RWPE1 (cell line): ENCODE data around the gene TRAFD1.
A peak's percentile ranks its signal among the peaks of the same experiment; 100 is the strongest.

Source experiments
- CTCF ChIA-PET: fragments of 350-600 bp; sonication (Branson Sonifier 250); formaldehyde crosslinking; extraction: SDS; loops from one replicate; lab custom pipeline; 2021; lab: Yijun Ruan, JAX
- POLR2A ChIA-PET: fragments of 400-600 bp; formaldehyde crosslinking; extraction: SDS; loops from one replicate; lab custom pipeline; 2020; ENCODE audit warnings: antibody characterized with exemption; ENCODE audit not compliant: low non-redundant PET; lab: Yijun Ruan, JAX
- DNase-seq: peaks from one replicate; pipeline ENCODE4 v3.0.0; 2012; ENCODE audit warnings: low spot score
- H3K27ac ChIP-seq: fragments of 450-650 bp; 2 replicates; pipeline ENCODE4 v1.5.1; 2017
- TF ChIP-seq, protein P1 (sequence below): fragments of 450-650 bp; conservative IDR thresholded peaks from 2 replicates; pipeline ENCODE4 v1.5.1; 2017; ENCODE audit warnings: low read depth, mild to moderate bottlenecking

The TRAFD1 gene

DNA sequence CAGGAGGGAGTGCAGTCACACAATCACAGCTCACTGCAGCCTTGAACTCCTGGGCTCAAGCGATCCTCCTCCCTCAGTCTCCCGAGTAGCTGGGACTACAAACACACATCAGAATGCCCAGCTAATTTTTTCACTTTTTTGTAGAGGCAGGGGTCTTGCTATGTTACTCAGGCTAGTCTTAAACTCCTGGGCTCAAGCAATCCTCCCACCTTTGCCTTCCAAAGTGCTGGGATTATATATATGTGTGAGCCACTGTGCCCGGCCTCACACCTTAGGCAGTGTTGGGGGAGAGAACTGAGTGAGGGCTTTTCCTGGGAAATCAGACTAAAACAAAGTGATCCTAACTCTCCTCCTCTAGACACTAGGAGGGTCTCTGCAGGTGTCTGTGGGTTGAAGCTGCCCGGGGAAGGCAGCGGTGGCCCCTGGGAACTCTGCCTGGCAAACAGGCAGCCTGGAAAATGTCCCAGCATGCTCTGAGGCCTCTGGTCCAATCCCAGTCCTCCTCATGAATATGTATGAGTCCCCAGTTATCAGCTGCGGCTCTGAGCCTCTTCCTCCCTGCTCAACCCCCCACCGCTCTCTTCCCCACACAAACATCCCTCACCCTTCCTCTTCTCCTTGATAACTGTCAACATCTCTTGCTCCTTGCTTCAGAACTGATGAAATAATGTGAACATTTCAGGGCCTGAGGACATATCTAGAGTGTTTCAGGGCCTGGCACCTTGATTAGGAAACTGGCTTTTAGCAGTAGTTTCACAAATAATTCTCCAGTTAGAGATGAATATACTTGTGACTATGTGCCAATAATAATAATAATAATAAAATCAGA is 8.9 kb upstream of the TRAFD1 start:
- DNase-seq, result no peak
- TF ChIP-seq, protein P1, sequence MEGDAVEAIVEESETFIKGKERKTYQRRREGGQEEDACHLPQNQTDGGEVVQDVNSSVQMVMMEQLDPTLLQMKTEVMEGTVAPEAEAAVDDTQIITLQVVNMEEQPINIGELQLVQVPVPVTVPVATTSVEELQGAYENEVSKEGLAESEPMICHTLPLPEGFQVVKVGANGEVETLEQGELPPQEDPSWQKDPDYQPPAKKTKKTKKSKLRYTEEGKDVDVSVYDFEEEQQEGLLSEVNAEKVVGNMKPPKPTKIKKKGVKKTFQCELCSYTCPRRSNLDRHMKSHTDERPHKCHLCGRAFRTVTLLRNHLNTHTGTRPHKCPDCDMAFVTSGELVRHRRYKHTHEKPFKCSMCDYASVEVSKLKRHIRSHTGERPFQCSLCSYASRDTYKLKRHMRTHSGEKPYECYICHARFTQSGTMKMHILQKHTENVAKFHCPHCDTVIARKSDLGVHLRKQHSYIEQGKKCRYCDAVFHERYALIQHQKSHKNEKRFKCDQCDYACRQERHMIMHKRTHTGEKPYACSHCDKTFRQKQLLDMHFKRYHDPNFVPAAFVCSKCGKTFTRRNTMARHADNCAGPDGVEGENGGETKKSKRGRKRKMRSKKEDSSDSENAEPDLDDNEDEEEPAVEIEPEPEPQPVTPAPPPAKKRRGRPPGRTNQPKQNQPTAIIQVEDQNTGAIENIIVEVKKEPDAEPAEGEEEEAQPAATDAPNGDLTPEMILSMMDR, result no peak
- ChIA-PET CTCF (no interaction called here), POLR2A (interaction anchor here (1.5 kb wide), 1 partner anchor 9 kb away, joined by 7 read pairs; the partner anchor contains the start of gene TRAFD1)
- peak overlapping the region; percentile 48 for H3K27ac ChIP-seq

DNA sequence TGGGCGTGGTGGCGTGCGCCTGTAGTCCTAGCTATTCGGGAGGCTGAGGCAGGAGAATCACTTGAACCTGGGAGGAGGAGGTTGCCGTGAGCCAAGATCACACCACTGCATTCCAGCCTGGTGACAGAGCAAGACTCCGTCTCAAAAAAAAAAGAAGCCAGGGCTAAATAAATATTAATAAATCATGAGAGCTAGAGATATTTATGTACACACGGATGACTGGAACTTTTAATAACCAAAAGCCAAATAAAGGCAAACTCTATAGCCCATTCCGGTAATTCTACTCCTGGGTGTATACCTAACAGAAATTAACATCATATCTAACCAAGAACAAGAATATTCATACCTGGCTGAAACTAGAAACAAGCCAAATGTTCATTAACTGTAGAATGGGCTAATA is 7.7 kb upstream of the TRAFD1 start:
- no peak for DNase-seq
- ChIA-PET CTCF (no interaction called here), POLR2A (interaction anchor here (0.6 to 1.5 kb wide), 2 partner anchors 8 to 138 kb away, joined by 4 to 7 read pairs; partner anchors contain the start of gene TRAFD1)
- H3K27ac ChIP-seq, result peak overlapping the region; percentile 28; the same call in 1 of the 2 replicates
- TF ChIP-seq, protein P1, result no peak

DNA sequence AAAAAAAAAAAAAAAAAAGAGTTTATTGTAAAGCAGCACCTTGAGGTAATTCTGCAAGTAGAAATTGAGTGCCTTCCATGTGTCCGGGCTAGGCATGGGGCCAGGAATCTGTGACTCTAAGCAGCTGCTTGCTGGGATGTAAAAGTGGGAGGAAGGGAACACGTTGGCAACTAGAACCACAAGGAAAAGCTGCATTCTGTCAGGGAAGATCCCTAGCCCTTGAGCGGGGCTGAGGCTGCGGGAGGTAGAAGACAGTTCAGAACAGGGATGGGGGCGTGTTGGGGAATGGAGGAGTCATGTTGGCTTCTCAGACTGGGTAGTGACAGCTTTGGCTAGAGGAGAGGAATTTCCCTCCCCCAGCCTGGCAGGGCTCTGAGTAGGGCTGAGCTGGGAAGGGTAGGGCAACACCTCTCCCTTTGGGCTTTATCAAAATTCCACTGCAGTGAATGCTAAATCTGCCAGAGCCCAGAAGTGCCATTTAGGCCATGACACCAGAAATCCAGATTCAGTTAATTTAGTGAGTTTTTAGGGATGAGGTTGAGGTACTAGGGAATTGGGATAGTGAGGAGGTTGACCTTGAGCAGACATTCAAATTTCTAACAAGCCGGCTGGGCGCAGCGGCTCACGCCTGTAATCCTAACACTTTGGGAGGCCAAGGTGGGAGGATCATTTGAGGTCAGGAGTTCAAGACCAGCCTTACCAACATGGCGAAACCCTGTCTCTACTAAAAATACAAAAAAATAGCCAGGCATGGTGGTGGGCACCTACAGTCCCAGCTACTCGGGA is 3.4 kb upstream of the TRAFD1 start:
- DNase-seq, result peak; percentile 59
- ChIA-PET CTCF (interaction anchor here (0.9 kb wide), 1 partner anchor 24 kb away, joined by 3 read pairs; no protein-coding TSS in a partner anchor), POLR2A (interaction anchor here (0.7 kb wide), 1 partner anchor 13 kb away, joined by 6 read pairs; the partner anchor contains the start of gene NAA25)
- TF ChIP-seq, protein P1, result no peak
- peak overlapping the region; percentile 85 for H3K27ac ChIP-seq

DNA sequence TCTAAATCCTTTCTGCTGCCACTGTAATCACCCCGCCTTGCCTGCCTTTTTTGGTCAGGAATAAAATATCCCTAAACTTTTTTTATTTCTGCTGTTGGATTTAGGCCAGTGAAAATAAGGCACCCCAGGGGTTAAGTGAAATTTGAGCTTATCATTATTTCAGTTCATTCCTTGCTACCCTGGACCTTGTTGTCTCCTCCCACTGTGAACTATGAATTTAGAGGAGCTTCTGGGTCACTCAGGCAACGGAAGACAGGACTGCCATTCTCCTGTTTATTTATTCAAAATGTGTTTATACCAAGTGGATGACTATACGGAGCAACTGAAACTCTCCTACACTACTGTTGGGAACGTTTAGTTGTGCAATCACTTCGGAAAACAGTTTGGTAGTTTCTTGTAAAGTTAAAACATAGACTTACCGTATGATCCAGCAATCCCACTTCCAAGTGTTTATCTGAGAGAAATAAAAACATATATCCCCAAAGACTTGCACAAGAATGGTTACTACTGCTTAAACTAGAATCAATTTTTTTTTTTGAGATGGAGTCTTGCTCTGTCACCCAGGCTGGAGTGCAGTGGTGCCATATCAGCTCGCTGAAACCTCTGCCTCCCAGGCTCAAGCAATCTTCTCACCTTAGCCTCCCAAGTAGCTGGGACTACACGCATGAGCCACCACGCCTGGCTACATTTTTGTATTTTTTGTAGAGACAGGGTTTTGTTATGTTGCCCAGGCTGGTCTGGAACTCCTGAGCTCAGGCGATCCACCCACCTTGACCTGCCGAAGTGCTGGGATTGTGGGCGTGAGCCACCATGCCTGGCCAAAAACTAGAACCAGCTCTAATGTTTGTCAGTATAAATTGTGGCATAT is 2.3 kb upstream of the TRAFD1 start:
- no peak for DNase-seq
- ChIA-PET CTCF (no interaction called here), POLR2A (no interaction called here)
- TF ChIP-seq, protein P1, result no peak
- peak overlapping the region; percentile 85 for H3K27ac ChIP-seq

DNA sequence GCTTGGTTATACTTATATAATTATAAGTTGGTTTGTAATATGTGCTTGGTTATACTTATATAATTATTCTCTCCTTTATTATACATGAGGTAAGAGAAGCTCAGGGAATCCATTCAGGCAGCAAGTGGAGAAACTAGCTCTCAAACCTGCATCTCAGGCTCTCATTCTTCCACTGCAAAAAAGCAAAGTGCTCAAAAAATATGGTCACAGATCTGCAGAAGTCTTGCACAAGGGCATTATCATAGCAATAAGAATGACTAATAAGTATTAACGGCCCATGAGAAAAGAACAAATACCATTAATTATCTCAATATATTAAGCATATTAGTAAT is 476 bp upstream of the TRAFD1 start:
- H3K27ac ChIP-seq, result peak overlapping the region; percentile 83; the same call in 1 of the 2 replicates
- ChIA-PET POLR2A (interaction anchor here (0.9 to 1.4 kb wide), 2 partner anchors 8 to 12 kb away, joined by 3 to 7 read pairs; no protein-coding TSS in a partner anchor), CTCF (no interaction called here)
- TF ChIP-seq, protein P1, result no peak
- DNase-seq, result no peak
